AG04450 (cell line): ENCODE data around the gene CCNL2. TPM values are rescaled to one million over a fixed set of nuclear protein-coding genes. Genes with fewer than 3 reads are reported as not detected.

ENCODE experiments used
- CTCF ChIA-PET: fragments of 300-600, 350-600 bp; formaldehyde crosslinking; extraction: SDS; loops from one replicate; lab custom pipeline; 2022; ENCODE audit warnings: antibody characterized with exemption, inconsistent platforms; lab: Charles Lee
- POLR2A ChIA-PET: fragments of 350-600 bp; formaldehyde crosslinking; extraction: SDS; loops from one replicate; lab custom pipeline; 2021; ENCODE audit warnings: antibody characterized with exemption, inconsistent platforms; lab: Yijun Ruan, JAX
- DNase-seq: peaks from one replicate; pipeline ENCODE4 v3.0.0-alpha.2; 2011; ENCODE audit warnings: low read depth, low spot score
- H3K27ac ChIP-seq: one replicate; pipeline ENCODE4 v1.5.1; 2012; ENCODE audit warnings: low read depth, low read length, control low read depth
- H3K27me3 ChIP-seq: one replicate; pipeline ENCODE4 v1.6.0; 2012; ENCODE audit warnings: low read length; ENCODE audit not compliant: control insufficient read depth, insufficient read depth
- H3K4me3 ChIP-seq: 2 replicates; pipeline ENCODE4 v1.5.1; 2011; ENCODE audit warnings: mild to moderate bottlenecking, low read depth, low read length, control low read depth
- H3K9me3 ChIP-seq: 2 replicates; pipeline ENCODE4 v1.5.1; 2012; ENCODE audit warnings: low read length; ENCODE audit not compliant: control insufficient read depth, insufficient read depth
- polyA plus RNA-seq: library from polyadenylated mRNA; depleted of rRNA; stranded (reverse); fragments of >200 nt; gene quantifications from 2 replicates; pipeline ENCODE4 v1.2.3, GENCODE V29; 2011
- TF ChIP-seq, protein P1 (sequence below): IDR thresholded peaks from 2 replicates; pipeline ENCODE4 v1.5.1; 2011; ENCODE audit warnings: low read depth, low read length, control low read depth, inconsistent platforms

The CCNL2 gene
- polyA plus RNA-seq, 1 experiment: 181 TPM

DNA sequence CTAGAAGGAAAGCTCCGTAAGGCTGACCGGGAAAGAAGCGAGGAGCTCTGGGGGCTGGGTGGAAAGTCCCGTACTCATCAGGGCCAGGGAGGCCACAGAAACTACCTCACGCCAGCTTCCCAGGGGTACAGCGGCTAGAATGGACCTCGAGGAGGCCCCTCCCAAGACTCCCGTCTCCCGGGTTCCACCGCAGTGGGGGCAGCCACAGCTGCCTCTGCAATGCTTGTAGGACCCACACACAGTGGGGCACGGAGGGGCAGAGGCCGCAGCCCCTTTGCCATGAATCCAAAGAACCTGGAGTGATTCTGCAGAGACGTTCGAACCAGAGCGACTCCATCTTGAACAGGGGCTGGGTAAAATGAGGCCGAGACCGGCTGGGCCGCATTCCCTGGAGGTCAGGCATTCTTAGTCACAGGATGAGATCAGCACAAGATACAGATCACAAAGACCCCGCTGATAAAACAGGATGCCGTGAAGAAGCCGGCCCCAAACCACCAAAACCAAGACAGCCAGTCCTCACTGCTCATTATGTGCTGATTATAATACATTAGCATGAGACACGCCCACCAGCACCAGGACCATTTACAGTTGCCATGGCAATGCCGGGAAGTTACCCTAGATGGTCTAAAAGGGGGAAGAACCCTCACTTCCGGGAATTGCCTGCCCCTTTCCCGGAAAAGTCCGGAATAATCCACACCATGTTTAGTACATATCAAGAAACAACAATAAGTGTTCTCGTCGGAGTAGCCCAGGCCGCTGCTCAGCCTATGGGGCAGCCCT, 23.5 kb upstream of the CCNL2 start:
- no peaks in the 10 kb centered on the region for H3K27me3 ChIP-seq
- no peak overlapping the region for H3K27ac ChIP-seq
- no peak for DNase-seq
- TF ChIP-seq, protein P1, sequence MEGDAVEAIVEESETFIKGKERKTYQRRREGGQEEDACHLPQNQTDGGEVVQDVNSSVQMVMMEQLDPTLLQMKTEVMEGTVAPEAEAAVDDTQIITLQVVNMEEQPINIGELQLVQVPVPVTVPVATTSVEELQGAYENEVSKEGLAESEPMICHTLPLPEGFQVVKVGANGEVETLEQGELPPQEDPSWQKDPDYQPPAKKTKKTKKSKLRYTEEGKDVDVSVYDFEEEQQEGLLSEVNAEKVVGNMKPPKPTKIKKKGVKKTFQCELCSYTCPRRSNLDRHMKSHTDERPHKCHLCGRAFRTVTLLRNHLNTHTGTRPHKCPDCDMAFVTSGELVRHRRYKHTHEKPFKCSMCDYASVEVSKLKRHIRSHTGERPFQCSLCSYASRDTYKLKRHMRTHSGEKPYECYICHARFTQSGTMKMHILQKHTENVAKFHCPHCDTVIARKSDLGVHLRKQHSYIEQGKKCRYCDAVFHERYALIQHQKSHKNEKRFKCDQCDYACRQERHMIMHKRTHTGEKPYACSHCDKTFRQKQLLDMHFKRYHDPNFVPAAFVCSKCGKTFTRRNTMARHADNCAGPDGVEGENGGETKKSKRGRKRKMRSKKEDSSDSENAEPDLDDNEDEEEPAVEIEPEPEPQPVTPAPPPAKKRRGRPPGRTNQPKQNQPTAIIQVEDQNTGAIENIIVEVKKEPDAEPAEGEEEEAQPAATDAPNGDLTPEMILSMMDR: no peak
- no peak overlapping the region for H3K4me3 ChIP-seq
- ChIA-PET POLR2A (interaction anchor here (0.6 kb wide), 1 partner anchor 63 kb away, joined by 7 read pairs; no protein-coding TSS in a partner anchor), CTCF (no interaction called here)
- no peaks in the 10 kb centered on the region; the same call in 1 of the 2 replicates for H3K9me3 ChIP-seq

DNA sequence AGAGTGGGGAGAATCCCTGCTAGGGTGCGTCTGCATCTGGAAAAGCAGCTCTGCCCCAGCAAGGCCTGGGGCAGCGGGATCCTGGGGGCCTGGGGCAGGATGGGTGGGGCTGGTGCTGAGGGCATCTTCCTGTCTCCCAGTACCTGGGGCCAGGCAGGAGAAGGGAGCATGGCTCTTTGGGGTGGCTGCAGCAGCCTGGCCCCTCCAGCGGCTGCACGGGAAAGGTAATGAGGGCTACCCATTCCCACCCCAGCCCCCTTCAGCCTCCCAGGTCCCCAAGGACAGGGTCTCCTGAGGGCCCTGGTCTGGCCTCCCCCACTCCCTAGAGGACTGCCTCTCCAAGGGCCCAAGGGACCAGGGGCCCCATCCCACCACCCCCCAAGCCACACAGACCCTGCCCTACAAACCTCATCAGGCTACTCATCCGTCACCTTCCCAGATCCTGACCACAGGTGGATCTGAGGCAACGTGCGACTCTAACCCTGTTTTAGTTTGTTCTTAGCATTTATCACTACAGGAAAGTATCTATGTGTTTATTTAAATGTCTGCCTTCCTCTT, 22.9 kb upstream of the CCNL2 start:
- H3K9me3 ChIP-seq: no peaks in the 10 kb centered on the region; the same call in 1 of the 2 replicates
- ChIA-PET CTCF (no interaction called here), POLR2A (interaction anchor here (0.6 to 1.6 kb wide), 2 partner anchors 8 to 62 kb away, joined by 5 to 7 read pairs; no protein-coding TSS in a partner anchor)
- no peak overlapping the region for H3K4me3 ChIP-seq
- no peaks in the 10 kb centered on the region for H3K27me3 ChIP-seq
- H3K27ac ChIP-seq: no peak overlapping the region
- TF ChIP-seq, protein P1: no peak
- no peak for DNase-seq

DNA sequence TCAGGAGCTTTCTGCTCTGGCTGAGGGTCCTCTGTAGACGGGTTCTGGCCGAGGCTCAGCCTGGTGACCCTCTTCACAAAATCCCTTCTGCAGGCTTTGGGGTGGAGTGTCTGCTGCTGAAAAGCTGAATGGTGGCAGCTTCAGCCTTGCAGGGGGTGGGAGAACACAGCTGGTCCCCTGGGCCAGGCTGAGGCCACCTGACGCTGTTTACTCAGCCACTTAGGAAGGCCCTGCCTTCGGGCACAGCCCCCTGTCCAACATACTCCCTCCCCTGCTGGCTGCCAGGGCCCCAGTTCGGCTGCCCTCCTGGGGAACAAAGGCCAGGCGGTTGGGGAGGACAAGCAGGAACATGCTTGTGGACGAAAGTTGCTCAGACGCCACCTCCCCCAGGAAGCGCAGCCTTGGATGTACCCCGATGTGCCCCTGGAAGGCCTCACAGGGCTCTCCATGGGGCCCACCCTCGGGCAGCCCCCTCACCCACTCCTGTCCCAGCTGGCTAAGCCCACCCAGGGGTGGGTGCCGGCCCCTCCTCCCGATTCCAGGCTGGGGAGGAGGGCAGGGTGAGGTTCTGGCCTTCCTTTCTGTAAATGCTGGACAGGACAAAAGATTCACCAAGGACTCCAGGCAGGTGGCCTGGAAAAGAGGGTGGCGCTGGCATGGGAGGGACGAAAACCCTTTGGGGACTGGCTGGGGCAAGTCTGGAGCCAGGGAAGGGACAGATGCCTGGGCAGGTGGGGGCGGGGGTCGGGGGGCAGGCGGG, 22.2 kb upstream of the CCNL2 start, which contains the start of gene ANKRD65:
ANKRD65 (minus strand) TSS at position 130 of the 760 bp plus-strand sequence. CDS start 271 bp downstream, outside the sequence.
- Histone ChIP-seq H3K27me3 (no peaks in the 10 kb centered on the region), H3K27ac (no peak within 1 kb of the TSS), H3K9me3 (no peaks in the 10 kb centered on the region; the same call in 1 of the 2 replicates), H3K4me3 (no peak within 1 kb of the TSS)
- ChIA-PET CTCF (no interaction called here), POLR2A (interaction anchor here (1.6 kb wide), 1 partner anchor 9 kb away, joined by 5 read pairs; no protein-coding TSS in a partner anchor)
- TF ChIP-seq, protein P1: no peak
- DNase-seq: no peak

DNA sequence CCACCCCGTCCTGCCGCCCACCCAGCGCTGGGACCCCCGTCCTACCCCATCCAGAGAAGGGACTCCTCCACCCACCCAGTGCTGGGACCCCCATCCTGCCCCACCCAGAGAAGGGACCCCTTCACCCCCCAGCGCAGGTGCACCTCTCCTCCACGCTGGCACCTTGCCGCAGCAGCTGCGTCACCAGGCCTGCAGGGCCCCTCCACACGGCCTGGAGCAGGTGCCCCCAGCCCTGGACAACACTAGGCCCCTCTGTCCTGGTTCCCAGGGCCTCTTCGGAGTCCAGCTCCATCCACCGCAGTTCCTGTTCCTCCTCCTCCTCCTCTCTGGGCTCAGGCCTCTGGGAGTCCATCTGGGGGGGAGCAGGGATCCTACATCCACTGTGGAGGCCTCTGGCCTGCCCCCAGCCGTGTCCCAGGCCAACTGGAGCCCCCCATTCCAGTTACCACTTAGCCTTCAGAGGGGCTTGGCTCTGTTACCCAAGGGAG, 21.6 kb upstream of the CCNL2 start:
- ChIA-PET POLR2A (interaction anchor here (1.6 kb wide), 1 partner anchor 10 kb away, joined by 5 read pairs; no protein-coding TSS in a partner anchor), CTCF (no interaction called here)
- H3K4me3 ChIP-seq: no peak overlapping the region
- DNase-seq: no peak
- H3K27me3 ChIP-seq: no peaks in the 10 kb centered on the region
- no peak overlapping the region for H3K27ac ChIP-seq
- TF ChIP-seq, protein P1: no peak
- H3K9me3 ChIP-seq: no peaks in the 10 kb centered on the region; the same call in 1 of the 2 replicates
